K562 (cell line): Measurements from ENCODE around the gene CD40. TPM values are rescaled to one million over a fixed set of nuclear protein-coding genes. Genes with fewer than 3 reads are reported as not detected.

ENCODE experiments used
- BCOR ChIP-seq: fragments of 450-650 bp; IDR thresholded peaks from 2 replicates; pipeline ENCODE4 v1.6.1; 2016
- MCM2 ChIP-seq: fragments of 450-650 bp; IDR thresholded peaks from 2 replicates; pipeline ENCODE4 v1.6.1; 2017; ENCODE audit warnings: low read depth, mild to moderate bottlenecking
- PPARD ChIP-seq: fragments of 250-450 bp; sonication (Bioruptor Pico); IDR thresholded peaks from 2 replicates; pipeline ENCODE4 v1.8.0; 2022; ENCODE audit warnings: inconsistent platforms, mild to moderate bottlenecking, moderate library complexity
- STAT5A ChIP-seq: IDR thresholded peaks from 2 replicates; pipeline ENCODE4 v1.6.1; 2012; ENCODE audit warnings: low read length, inconsistent platforms, borderline replicate concordance
- ZFP36 ChIP-seq: fragments of 150-350 bp; IDR thresholded peaks from 2 replicates; pipeline ENCODE4 v1.6.1; 2018; ENCODE audit warnings: low read length, low read depth; ENCODE audit not compliant: partially characterized antibody
- polyA plus RNA-seq, 8 experiments: library from polyadenylated mRNA; depleted of rRNA in 4 of 8; stranded (reverse) in 5 of 8; unstranded in 3 of 8; fragments of >200 nt; fragmentation: Nextera tagmentation in 2 of 8; fragmentation: Illumina TruSeq in 1 of 8; extraction: Ambion mirVana in 2 of 8; extraction: Trizol in 1 of 8; gene quantifications; 2 replicates each; pipeline versions ENCODE4 v1.2.1 to v1.2.3, GENCODE V29; 2011 to 2014; ENCODE audit warnings: inconsistent platforms in 1 of 8, missing spikeins in 1 of 8
- total RNA-seq, 7 experiments: library from RNA; depleted of rRNA in 6 of 7; stranded (reverse); fragments of >200 nt in 6 of 7; fragmentation: Illumina TruSeq in 2 of 7; extraction: Trizol in 2 of 7; gene quantifications; 2 replicates each; pipeline versions ENCODE4 v1.2.1 to v1.2.3, GENCODE V29; 2011 to 2021; ENCODE audit warnings: low replicate concordance in 1 of 7
- TF ChIP-seq, protein P1 (sequence below): fragments of 450-650 bp; conservative IDR thresholded peaks from 2 replicates; pipeline ENCODE4 v1.6.1; 2016; ENCODE audit warnings: missing genetic modification characterization, low read depth, mild to moderate bottlenecking, missing compliant biosample characterization, moderate library complexity
- TF ChIP-seq, protein P2 (sequence below): fragments of 150-350 bp; conservative IDR thresholded peaks from 2 replicates; pipeline ENCODE4 v1.6.1; 2014; ENCODE audit warnings: low read length
- TF ChIP-seq, protein P3 (sequence below): sonication (generic); formaldehyde crosslinking; IDR thresholded peaks from 2 replicates; pipeline ENCODE4 v1.8.1; 2023; ENCODE audit warnings: mild to moderate bottlenecking, missing genetic modification reagents, moderate library complexity
- TF ChIP-seq, protein P4 (sequence below): fragments of 450-650 bp; formaldehyde crosslinking; IDR thresholded peaks from 2 replicates; pipeline ENCODE4 v1.4.0; 2022; ENCODE audit warnings: missing genetic modification characterization
- TF ChIP-seq, protein P5 (sequence below): fragments of 200-600 bp; sonication (generic); IDR thresholded peaks from one replicate; pipeline ENCODE4 v1.6.1; 2012; ENCODE audit warnings: mild to moderate bottlenecking, low read depth, low read length, inconsistent platforms

CD40 gene
- total and polyA plus RNA-seq, 9 of the 15 experiments (the other 6 are each of a cell fraction or from before 2014, with no cell fraction given), result 0.76 to 3.7 (median 1.6) TPM

DNA sequence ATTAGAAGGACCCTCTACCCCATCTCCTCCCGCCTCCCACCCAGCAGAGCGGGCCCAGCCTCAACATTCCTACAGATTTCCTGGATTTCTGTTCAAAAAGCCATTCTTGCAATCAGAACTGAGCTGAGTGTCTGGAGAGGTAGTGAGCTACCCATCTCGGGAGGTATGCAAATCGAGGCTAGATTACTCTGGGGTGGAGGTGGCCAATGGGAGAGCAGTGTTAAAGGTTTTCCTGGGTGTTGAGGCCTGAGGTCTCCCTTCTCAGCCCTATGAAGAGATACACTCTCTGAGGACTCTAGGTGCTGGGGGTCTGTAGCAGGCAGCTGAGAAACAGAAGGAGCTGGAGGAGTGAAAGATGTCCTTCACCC, 57.0 kb downstream of the CD40 start (continued):
- peak; percentile 72 for TF ChIP-seq BCOR
- TF ChIP-seq, protein P1, sequence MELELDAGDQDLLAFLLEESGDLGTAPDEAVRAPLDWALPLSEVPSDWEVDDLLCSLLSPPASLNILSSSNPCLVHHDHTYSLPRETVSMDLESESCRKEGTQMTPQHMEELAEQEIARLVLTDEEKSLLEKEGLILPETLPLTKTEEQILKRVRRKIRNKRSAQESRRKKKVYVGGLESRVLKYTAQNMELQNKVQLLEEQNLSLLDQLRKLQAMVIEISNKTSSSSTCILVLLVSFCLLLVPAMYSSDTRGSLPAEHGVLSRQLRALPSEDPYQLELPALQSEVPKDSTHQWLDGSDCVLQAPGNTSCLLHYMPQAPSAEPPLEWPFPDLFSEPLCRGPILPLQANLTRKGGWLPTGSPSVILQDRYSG (tag), result no peak
- TF ChIP-seq, protein P2, sequence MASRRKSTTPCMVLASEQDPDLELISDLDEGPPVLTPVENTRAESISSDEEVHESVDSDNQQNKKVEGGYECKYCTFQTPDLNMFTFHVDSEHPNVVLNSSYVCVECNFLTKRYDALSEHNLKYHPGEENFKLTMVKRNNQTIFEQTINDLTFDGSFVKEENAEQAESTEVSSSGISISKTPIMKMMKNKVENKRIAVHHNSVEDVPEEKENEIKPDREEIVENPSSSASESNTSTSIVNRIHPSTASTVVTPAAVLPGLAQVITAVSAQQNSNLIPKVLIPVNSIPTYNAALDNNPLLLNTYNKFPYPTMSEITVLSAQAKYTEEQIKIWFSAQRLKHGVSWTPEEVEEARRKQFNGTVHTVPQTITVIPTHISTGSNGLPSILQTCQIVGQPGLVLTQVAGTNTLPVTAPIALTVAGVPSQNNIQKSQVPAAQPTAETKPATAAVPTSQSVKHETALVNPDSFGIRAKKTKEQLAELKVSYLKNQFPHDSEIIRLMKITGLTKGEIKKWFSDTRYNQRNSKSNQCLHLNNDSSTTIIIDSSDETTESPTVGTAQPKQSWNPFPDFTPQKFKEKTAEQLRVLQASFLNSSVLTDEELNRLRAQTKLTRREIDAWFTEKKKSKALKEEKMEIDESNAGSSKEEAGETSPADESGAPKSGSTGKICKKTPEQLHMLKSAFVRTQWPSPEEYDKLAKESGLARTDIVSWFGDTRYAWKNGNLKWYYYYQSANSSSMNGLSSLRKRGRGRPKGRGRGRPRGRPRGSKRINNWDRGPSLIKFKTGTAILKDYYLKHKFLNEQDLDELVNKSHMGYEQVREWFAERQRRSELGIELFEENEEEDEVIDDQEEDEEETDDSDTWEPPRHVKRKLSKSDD, result no peak
- TF ChIP-seq, protein P3, sequence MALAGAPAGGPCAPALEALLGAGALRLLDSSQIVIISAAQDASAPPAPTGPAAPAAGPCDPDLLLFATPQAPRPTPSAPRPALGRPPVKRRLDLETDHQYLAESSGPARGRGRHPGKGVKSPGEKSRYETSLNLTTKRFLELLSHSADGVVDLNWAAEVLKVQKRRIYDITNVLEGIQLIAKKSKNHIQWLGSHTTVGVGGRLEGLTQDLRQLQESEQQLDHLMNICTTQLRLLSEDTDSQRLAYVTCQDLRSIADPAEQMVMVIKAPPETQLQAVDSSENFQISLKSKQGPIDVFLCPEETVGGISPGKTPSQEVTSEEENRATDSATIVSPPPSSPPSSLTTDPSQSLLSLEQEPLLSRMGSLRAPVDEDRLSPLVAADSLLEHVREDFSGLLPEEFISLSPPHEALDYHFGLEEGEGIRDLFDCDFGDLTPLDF, result no peak
- no peak for TF ChIP-seq MCM2
- TF ChIP-seq ZFP36, result peak; percentile 44
- no peak for TF ChIP-seq STAT5A
- TF ChIP-seq, protein P4, sequence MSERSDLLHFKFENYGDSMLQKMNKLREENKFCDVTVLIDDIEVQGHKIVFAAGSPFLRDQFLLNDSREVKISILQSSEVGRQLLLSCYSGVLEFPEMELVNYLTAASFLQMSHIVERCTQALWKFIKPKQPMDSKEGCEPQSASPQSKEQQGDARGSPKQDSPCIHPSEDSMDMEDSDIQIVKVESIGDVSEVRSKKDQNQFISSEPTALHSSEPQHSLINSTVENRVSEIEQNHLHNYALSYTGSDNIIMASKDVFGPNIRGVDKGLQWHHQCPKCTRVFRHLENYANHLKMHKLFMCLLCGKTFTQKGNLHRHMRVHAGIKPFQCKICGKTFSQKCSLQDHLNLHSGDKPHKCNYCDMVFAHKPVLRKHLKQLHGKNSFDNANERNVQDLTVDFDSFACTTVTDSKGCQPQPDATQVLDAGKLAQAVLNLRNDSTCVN (CRISPR knock-in tag), result no peak
- no peak for TF ChIP-seq PPARD (CRISPR knock-in tag)
- TF ChIP-seq, protein P5, sequence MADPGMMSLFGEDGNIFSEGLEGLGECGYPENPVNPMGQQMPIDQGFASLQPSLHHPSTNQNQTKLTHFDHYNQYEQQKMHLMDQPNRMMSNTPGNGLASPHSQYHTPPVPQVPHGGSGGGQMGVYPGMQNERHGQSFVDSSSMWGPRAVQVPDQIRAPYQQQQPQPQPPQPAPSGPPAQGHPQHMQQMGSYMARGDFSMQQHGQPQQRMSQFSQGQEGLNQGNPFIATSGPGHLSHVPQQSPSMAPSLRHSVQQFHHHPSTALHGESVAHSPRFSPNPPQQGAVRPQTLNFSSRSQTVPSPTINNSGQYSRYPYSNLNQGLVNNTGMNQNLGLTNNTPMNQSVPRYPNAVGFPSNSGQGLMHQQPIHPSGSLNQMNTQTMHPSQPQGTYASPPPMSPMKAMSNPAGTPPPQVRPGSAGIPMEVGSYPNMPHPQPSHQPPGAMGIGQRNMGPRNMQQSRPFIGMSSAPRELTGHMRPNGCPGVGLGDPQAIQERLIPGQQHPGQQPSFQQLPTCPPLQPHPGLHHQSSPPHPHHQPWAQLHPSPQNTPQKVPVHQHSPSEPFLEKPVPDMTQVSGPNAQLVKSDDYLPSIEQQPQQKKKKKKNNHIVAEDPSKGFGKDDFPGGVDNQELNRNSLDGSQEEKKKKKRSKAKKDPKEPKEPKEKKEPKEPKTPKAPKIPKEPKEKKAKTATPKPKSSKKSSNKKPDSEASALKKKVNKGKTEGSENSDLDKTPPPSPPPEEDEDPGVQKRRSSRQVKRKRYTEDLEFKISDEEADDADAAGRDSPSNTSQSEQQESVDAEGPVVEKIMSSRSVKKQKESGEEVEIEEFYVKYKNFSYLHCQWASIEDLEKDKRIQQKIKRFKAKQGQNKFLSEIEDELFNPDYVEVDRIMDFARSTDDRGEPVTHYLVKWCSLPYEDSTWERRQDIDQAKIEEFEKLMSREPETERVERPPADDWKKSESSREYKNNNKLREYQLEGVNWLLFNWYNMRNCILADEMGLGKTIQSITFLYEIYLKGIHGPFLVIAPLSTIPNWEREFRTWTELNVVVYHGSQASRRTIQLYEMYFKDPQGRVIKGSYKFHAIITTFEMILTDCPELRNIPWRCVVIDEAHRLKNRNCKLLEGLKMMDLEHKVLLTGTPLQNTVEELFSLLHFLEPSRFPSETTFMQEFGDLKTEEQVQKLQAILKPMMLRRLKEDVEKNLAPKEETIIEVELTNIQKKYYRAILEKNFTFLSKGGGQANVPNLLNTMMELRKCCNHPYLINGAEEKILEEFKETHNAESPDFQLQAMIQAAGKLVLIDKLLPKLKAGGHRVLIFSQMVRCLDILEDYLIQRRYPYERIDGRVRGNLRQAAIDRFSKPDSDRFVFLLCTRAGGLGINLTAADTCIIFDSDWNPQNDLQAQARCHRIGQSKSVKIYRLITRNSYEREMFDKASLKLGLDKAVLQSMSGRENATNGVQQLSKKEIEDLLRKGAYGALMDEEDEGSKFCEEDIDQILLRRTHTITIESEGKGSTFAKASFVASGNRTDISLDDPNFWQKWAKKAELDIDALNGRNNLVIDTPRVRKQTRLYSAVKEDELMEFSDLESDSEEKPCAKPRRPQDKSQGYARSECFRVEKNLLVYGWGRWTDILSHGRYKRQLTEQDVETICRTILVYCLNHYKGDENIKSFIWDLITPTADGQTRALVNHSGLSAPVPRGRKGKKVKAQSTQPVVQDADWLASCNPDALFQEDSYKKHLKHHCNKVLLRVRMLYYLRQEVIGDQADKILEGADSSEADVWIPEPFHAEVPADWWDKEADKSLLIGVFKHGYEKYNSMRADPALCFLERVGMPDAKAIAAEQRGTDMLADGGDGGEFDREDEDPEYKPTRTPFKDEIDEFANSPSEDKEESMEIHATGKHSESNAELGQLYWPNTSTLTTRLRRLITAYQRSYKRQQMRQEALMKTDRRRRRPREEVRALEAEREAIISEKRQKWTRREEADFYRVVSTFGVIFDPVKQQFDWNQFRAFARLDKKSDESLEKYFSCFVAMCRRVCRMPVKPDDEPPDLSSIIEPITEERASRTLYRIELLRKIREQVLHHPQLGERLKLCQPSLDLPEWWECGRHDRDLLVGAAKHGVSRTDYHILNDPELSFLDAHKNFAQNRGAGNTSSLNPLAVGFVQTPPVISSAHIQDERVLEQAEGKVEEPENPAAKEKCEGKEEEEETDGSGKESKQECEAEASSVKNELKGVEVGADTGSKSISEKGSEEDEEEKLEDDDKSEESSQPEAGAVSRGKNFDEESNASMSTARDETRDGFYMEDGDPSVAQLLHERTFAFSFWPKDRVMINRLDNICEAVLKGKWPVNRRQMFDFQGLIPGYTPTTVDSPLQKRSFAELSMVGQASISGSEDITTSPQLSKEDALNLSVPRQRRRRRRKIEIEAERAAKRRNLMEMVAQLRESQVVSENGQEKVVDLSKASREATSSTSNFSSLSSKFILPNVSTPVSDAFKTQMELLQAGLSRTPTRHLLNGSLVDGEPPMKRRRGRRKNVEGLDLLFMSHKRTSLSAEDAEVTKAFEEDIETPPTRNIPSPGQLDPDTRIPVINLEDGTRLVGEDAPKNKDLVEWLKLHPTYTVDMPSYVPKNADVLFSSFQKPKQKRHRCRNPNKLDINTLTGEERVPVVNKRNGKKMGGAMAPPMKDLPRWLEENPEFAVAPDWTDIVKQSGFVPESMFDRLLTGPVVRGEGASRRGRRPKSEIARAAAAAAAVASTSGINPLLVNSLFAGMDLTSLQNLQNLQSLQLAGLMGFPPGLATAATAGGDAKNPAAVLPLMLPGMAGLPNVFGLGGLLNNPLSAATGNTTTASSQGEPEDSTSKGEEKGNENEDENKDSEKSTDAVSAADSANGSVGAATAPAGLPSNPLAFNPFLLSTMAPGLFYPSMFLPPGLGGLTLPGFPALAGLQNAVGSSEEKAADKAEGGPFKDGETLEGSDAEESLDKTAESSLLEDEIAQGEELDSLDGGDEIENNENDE, result no peak
